NOMO-1 (cell line): ENCODE measurements around the gene ITPKC.
"Not testable (repeated sequence)": the region's sequence is repeated elsewhere in the genome, so short reads cannot be mapped to it uniquely, and the experiment has no call there.

Source experiments
- DNase-seq, 2 experiments: peaks; one replicate each; lab custom pipeline; 2025; ENCODE audit not compliant: unreplicated experiment in 2 of 2; lab: John Stamatoyannopoulos, UW

ITPKC gene

GRCh38 chr19:40714441-40715299, 2.2 kb upstream of the ITPKC start:
- DNase-seq, result peak; percentile 85 to 87

GRCh38 chr19:40716031-40716481, 856 bp upstream of the ITPKC start:
- DNase-seq, result no peak

- no peak for DNase-seq
Observed at GRCh38 chr19:40717325-40717879, 490 bp downstream of the ITPKC start.

- no peak for DNase-seq
Observed at GRCh38 chr19:40717880-40718773, 1.2 kb downstream of the ITPKC start.

GRCh38 chr19:40718774-40719391, 2.0 kb downstream of the ITPKC start:
- DNase-seq, result no peak

GRCh38 chr19:40719414-40719894, 2.5 kb downstream of the ITPKC start:
- no peak for DNase-seq

- DNase-seq, result no peak
Observed at GRCh38 chr19:40721140-40721486, 4.2 kb downstream of the ITPKC start.

GRCh38 chr19:40721936-40722661, 5.2 kb downstream of the ITPKC start:
- DNase-seq, result no peak

- DNase-seq, result no peak
Observed at GRCh38 chr19:40723661-40724254, 6.8 kb downstream of the ITPKC start.

GRCh38 chr19:40724315-40724714, 7.4 kb downstream of the ITPKC start:
- DNase-seq, result no peak

GRCh38 chr19:40724855-40725254, 7.9 kb downstream of the ITPKC start:
- DNase-seq, result no peak

GRCh38 chr19:40726279-40726678, 9.4 kb downstream of the ITPKC start:
- DNase-seq, result no peak

GRCh38 chr19:40730065-40730464, 13.2 kb downstream of the ITPKC start:
- DNase-seq, result not testable (repeated sequence)

GRCh38 chr19:40732304-40732703, 15.4 kb downstream of the ITPKC start:
- DNase-seq, result not testable (repeated sequence)

- DNase-seq, result no peak
Observed at GRCh38 chr19:40733149-40733548, 16.2 kb downstream of the ITPKC start.

GRCh38 chr19:40735013-40735771, 18.3 kb downstream of the ITPKC start:
- DNase-seq, result no peak

- no peak for DNase-seq
Observed at GRCh38 chr19:40736661-40737060, 19.7 kb downstream of the ITPKC start.

- no peak for DNase-seq
Observed at GRCh38 chr19:40737102-40737644, 20.3 kb downstream of the ITPKC start.
